GM18505 (cell line): ENCODE measurements around the gene LANCL2.

Experiments used
- ATAC-seq: cut with Tn5 transposase; IDR thresholded peaks from one replicate; pipeline ENCODE4 v1.9.1; 2021; ENCODE audit not compliant: unreplicated experiment
- POLR2A ChIP-seq: IDR thresholded peaks from 4 replicates; pipeline ENCODE4 v1.6.1; 2011; ENCODE audit warnings: borderline replicate concordance; ENCODE audit not compliant: insufficient read depth, insufficient read length; ENCODE audit errors: extremely low read depth

LANCL2 gene

DNA sequence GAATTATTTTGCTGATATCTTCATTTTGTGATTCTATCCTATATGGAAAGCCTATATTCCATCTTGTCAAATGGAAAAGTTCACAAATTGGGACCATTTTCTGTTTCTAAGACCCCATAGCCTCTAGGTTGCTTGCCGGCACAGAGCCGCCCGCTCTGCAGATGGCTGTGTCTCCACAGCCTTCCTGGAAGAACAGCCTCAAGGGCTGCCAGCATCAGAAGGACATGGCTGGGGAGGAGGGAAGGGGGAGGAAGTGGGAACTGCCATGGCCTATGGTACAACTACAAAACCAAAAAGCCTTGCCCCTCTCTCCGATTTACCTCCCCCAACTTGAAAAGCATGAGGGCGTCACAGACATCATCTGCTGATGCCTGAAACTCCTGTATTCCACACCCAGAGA, 75.9 kb downstream of the LANCL2 start:
- TF ChIP-seq POLR2A = no peak
- ATAC-seq = no peak

DNA sequence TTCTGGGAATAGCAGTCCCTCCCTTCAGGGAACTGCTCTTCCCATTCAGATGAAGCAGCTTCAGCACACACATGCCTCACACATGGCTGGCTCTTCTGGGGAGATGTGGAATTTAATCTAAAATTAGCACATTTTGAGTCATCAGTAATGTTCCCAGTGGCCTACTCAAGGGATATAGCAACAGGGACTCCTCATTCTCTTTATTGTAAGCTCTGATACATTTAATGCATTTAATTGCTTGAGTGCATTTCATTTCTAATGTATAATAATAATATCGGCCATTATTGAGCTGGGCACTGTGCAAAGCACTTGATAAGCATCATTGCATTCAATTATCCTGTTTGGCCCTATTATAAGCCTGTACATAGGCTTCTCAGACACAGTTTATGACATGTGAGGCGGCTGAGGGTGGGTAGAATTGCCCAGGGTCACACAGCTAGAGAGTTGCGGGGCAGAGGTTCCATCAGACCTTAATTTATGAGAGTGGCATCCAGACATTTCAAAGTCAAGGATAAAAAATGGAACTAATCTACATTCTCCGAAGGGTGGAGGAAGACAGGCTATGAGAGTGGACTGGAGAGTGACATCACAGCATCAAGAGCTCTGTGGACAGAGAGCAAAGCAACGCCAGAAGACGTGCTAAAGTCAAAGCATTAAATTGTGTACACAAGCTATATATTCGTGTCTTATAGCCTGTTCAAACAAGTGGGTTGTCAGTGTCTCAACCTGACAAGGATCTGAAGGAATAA, 76.8 kb downstream of the LANCL2 start:
- no peak for ATAC-seq
- no peak for TF ChIP-seq POLR2A

DNA sequence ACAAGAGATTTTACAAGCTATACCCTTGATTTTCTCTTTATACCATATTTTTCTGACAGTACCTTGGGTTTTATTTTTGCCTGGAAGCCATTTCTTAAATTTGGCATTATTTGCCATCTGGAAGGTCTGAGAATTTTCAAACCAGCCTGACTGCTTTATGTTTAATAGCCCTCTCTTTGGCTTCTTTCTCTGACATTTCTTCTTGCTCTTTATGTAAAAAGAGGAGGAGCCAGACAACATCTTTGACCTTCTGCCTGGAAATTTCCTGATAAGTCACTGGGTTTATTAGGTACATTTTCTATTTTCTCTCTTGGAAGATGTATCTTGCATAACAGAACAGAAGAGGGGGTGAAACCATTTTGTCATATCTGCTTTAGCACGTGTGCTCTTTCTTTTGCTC, 79.6 kb downstream of the LANCL2 start:
- TF ChIP-seq POLR2A = no peak
- ATAC-seq = no peak

DNA sequence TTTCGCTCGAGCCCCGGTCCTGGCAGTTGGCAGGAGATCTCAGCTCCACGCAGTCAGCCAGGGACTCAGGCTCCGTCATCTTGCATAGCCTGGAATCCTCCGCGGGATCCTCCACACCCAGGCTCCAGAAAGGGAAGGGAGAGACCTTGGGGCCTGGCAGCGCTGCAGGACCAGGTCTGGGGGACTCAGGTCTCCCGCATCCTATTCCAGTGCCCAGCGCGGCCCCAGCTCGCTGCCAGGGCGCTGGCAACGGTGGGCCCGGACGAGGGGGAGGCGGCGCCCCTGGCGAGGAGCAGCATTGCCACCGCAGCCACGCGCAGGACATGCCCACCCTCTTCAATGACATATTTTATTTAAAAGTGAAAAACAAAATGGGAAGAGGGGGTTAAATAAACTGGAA, 83.4 kb downstream of the LANCL2 start:
- TF ChIP-seq POLR2A = no peak

DNA sequence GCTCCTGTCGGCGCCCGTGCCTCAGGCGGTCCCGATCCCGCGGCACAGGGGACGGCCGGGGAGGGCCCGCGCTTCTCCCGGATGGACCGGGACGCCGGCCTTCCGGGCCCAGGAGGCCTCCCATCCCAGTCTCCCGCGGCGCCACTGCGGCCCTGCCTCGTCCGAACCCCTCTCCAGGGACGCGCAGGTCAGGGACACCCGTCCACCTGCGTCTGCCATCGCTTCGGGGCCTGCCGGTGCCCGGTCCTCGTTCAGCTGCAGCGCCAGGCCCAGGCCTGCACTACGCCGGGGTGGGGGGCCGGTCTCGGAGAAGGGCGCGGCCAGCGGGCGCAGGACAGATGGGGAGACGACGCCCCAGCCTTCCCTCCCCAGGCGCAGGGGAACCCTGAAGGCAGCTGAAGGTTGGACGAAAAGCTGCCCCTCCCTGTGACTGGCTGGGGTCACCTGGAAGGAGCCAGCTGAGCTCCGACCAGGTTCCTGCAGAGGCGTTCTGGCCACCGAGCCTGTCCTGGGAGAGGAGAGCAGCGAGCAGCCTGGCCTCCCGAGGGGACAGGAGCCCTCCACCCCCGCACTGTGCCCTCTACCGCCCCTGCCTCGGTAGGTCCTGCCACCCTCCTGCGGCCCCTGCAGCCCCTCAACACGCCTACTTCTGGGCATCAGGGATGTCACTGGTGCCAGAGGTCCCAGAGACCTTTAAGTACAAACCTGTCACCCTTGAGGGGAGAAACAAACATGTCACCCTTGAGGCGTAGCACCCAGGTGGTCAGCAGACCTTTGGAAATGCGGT, 84.3 kb downstream of the LANCL2 start:
- TF ChIP-seq POLR2A = no peak
- no peak for ATAC-seq

More for the DNA sequence above, 83.4 kb downstream of the LANCL2 start:
- no peak for ATAC-seq

DNA sequence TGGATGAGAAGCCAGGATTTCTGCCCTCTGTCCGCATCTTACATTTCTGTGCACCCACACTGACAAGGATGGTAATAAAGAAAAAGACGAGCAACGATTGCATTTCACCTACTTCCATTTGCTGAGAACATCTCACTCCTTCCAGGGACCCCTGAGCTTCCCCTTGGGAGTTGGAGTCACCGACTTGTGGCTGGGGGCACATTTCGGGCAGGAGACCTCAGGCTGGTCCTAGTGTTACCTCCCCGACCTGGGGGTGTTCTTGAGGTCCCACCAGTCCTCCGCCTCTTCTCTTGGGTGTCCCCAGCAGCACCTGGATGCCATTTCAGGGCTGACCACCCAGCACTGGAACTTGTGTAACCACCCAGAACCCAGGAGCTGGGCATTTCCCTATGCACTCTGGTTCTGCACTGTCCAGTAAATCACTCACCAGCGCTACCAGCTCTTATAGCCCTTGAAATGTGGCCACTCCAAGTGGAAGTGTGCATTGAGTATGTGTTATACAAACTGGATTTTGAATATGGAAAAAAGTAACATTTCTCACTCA, 84.9 kb downstream of the LANCL2 start:
- ATAC-seq = no peak
- TF ChIP-seq POLR2A = no peak

DNA sequence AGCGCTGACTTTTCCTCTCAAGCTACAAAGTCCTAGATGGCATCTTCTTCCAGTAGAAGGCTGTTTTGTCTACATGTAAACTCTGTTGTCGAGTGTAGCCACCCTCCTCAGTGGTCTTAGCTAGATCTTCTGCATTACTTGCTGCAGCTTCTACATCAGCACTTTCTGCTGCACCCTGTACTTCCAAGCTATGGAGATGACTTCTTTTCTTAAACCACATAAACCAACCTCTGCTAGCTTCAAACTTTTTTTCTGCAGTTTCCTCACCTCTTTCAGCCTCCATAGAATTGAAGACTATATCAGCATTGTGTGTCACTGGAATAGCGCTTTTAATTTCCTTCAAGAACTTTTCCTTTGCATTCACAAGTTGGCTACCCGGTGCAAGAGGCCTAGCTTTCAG, 87.8 kb downstream of the LANCL2 start:
- no peak for TF ChIP-seq POLR2A
- ATAC-seq = no peak

DNA sequence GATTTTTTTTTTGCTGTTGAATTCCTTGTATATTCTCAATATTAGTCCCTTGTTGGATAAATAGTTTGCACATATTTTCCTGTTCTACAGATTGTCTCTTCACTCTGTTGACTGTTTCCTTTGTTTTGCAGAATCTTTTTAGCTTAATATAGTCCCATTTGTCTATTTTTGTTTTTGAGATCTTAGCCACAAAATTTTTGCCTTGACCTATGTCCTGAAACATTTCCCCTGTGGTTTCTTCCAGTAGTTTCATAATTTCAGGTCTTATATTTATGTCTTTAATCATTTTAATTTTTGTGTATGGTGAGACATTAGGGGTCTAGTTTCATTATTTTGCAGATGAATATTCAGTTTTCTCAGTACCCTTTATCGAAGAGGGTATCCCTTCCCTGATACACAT, 92.7 kb downstream of the LANCL2 start:
- no peak for ATAC-seq
- no peak for TF ChIP-seq POLR2A

DNA sequence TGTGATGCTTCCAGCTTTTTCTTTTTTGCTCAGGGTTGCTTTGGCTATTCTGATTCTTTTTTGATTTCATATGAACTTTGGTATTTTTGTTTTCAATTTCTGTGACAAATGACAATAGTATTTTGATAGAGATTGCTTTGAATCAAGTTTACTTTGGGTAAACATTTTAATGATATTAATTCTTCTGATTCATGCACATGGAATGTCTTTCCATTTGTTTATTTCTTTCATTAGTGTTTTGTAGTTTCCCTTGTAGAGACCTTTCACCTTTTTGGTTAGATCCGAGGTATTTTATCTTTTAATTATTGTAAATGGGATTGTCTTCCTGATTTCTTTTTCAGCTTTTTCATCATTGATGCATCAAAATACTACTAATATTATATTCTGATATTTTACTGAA, 93.2 kb downstream of the LANCL2 start:
- no peak for TF ChIP-seq POLR2A
- no peak for ATAC-seq

DNA sequence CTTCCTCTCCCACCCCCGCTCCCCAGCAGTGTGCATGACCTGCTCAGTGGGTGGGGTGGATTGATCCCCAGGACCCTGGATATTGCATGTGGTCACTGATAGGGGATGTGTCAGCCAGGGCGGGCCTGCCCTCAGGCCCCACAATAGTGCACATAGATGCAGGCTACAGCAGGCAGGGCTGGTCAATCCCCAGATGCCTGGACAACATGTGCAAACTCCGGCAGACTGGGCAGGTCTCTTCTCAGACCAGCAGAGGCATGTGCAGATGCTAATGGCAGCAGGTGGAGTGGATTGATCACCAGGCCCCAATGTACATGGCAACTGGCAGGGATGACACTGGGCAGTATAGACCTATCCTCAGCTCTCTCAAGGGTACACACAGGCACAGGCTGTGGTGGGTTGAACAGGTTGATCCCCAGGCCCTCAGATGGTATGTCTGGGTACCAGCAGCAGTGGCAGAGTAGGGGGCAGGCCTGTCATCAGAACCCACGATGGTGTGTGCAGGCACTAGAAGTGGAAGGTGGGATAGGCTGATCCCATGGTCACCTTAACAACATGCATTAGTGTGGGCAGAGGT, 98.6 kb downstream of the LANCL2 start:
- ATAC-seq = no peak
- TF ChIP-seq POLR2A = no peak

DNA sequence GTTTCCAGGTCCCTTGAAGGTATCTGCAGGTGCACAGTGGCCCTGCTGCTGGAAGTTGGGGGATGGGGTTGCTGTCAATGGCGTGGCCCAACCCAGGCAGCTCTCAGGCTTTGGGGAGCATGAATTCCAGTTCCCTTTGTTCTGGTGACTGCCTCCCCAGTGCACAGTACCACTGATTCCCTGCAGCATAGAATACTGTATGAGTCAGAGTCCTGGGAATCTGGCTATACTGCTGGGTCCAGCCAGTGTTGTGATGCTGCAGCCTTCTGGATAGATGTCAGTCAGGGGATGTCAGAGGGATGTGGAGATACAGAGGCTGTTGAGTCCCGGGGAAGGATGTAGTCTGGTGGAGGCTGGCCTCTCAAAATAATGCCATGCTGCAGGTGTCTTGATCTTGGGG, 99.3 kb downstream of the LANCL2 start:
- no peak for ATAC-seq
- TF ChIP-seq POLR2A = no peak

DNA sequence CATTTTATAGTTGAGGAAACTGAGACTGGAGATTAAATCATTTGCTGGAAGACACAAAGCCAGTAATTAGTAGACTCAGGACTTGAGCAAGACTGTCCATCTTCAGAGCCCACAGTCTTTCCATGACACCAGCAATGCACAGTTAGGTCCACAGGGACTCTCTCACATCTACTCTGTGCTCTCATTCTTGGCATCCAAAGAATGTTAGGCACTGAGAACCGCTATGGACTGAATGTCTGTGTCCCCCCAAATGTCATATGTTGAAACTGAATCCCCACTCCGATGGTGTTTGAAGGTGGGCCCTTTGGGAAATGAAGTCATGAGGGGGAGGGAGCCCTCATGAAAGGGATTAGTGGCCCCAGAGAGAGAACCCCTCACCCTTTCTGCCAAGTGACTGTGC, 100.6 kb downstream of the LANCL2 start:
- no peak for TF ChIP-seq POLR2A
- no peak for ATAC-seq

DNA sequence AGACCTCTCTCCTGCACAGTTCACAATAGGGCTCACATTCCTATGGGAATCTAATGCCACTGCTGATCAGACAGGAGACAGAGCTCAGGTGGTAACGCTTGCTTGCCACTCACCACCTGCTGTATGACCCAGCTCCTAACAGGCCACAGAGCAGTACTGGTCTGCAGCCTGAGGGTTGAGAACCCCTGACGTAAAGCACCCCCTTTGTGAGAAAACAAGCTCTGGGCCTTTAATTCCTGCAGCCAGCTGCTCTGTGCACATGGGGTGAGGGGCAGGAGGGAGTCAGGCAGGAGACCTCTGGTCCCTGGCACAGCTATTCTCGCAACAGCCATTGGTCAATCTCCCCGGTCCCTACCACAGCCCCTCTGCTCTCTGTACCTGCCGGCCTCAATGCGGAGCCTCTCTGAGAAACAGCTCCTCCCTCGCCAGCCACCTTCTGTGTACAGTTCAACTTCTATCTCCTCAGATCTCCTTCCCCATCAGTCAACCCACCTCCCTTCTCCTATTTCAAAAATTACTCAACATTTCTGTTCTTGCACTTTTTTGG, 102.0 kb downstream of the LANCL2 start:
- peak; percentile 29 for TF ChIP-seq POLR2A
- ATAC-seq = no peak
